Loucy (cell line): Measurements from ENCODE around the gene NTHL1.

Source experiments
- EZH2phosphoT487 ChIP-seq: fragments of 200-600 bp; IDR thresholded peaks from 2 replicates; pipeline ENCODE4 v1.6.1; 2018; ENCODE audit warnings: antibody characterized with exemption, mild to moderate bottlenecking, moderate library complexity, borderline replicate concordance
- TF ChIP-seq, protein P1 (sequence below): fragments of 200-600 bp; sonication (generic); conservative IDR thresholded peaks from 2 replicates; pipeline ENCODE4 v1.5.1; 2014; ENCODE audit warnings: mild to moderate bottlenecking, antibody characterized with exemption, low read length

DNA sequence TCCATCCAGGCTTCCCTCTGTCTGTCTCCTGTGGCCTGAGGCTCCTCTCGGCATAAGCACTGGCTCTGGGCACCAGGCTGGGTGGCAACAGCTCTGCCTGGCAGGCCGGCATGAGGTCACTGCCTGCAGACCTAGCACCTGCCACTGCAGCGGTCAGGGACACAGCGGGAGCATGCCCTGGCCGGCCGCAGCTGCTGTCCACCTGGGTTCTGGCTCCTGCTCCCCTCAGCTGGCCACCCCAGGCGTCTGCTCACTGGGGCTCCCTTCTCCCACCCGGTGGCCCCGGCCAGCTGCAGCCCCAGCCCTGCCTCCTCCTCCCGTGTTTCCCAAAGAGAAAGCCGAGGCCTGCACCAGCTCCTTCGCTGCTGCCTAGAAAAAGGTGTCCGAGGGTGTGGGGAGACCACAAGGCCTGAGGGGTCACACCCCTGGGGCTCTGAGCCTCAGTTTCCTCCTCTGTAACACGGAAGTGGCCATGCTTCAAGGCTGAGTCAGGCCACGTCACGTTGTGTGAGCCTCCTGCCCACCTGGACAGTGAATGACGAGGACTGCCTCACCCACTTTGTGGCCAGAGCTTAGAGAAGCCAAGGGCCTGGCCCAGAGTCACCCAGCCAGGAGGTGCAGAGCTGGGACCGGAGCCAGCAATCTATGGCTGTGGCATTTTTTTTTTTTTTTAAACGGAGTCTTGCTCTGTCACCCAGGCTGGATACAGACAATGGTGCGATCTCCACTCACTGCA is 6.7 kb downstream of the NTHL1 start:
- TF ChIP-seq, protein P1, sequence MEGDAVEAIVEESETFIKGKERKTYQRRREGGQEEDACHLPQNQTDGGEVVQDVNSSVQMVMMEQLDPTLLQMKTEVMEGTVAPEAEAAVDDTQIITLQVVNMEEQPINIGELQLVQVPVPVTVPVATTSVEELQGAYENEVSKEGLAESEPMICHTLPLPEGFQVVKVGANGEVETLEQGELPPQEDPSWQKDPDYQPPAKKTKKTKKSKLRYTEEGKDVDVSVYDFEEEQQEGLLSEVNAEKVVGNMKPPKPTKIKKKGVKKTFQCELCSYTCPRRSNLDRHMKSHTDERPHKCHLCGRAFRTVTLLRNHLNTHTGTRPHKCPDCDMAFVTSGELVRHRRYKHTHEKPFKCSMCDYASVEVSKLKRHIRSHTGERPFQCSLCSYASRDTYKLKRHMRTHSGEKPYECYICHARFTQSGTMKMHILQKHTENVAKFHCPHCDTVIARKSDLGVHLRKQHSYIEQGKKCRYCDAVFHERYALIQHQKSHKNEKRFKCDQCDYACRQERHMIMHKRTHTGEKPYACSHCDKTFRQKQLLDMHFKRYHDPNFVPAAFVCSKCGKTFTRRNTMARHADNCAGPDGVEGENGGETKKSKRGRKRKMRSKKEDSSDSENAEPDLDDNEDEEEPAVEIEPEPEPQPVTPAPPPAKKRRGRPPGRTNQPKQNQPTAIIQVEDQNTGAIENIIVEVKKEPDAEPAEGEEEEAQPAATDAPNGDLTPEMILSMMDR, result no peak
- TF ChIP-seq EZH2phosphoT487, result no peak
